ENCODE measurements around the gene PIP5K1C.

DNA sequence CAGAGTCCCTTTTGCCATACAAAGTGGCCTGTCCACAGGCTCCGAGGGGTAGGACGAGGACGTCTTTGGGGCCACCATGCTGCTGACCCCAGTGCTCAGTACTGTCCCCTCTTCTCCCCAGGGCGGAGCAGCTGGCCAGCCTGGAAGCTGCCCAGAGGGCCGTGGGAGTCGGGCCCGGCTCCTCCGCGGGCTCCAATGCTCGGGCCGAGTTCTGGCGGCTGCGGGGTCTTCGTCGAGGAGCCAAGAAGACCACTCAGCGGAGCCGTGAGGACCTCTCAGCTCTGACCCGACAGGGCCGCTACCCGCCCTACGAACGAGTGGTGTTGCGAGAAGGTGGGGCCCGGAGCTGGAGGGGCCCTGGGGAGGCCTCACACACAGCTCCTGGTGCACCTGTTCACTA lies 40.2 kb upstream of the PIP5K1C start:
- TF ChIP-seq SIN3A (IDR thresholded peaks at IDR 0.05; ENCODE audit: borderline replicate concordance, insufficient read depth, low read length) (no peak), POLR2AphosphoS5 (IDR thresholded peaks at IDR 0.05; ENCODE audit: low read depth, low read length) (no peak), TAF1 (IDR thresholded peaks at IDR 0.05; ENCODE audit: borderline replicate concordance, insufficient read depth, low read length) (no peak), FOXP2 (optimal IDR thresholded peaks at IDR 0.05; ENCODE audit: borderline replicate concordance, extremely low read depth, extremely low read length, insufficient read depth) (no peak)
- TF ChIP-seq, protein P1, sequence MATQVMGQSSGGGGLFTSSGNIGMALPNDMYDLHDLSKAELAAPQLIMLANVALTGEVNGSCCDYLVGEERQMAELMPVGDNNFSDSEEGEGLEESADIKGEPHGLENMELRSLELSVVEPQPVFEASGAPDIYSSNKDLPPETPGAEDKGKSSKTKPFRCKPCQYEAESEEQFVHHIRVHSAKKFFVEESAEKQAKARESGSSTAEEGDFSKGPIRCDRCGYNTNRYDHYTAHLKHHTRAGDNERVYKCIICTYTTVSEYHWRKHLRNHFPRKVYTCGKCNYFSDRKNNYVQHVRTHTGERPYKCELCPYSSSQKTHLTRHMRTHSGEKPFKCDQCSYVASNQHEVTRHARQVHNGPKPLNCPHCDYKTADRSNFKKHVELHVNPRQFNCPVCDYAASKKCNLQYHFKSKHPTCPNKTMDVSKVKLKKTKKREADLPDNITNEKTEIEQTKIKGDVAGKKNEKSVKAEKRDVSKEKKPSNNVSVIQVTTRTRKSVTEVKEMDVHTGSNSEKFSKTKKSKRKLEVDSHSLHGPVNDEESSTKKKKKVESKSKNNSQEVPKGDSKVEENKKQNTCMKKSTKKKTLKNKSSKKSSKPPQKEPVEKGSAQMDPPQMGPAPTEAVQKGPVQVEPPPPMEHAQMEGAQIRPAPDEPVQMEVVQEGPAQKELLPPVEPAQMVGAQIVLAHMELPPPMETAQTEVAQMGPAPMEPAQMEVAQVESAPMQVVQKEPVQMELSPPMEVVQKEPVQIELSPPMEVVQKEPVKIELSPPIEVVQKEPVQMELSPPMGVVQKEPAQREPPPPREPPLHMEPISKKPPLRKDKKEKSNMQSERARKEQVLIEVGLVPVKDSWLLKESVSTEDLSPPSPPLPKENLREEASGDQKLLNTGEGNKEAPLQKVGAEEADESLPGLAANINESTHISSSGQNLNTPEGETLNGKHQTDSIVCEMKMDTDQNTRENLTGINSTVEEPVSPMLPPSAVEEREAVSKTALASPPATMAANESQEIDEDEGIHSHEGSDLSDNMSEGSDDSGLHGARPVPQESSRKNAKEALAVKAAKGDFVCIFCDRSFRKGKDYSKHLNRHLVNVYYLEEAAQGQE (IDR thresholded peaks at IDR 0.05; ENCODE audit: insufficient read depth in 1 of 2, low read depth in 2 of 2, low read length in 2 of 2), result no peak

All from PFSK-1 (cell line).